CD4-positive, alpha-beta memory T cell (primary cell): ENCODE measurements around the gene GPR65. TPM values are rescaled to one million over a fixed set of nuclear protein-coding genes. Genes with fewer than 3 reads are reported as not detected.

Source experiments
- CTCF ChIA-PET: fragments of 350-600 bp; sonication (Branson Sonifier 250); formaldehyde crosslinking; loops from one replicate; lab custom pipeline; 2021; ENCODE audit warnings: inconsistent platforms; ENCODE audit not compliant: partially characterized antibody; lab: Charles Lee
- POLR2A ChIA-PET: fragments of 350-600 bp; sonication (Branson Sonifier 250); formaldehyde crosslinking; loops from one replicate; lab custom pipeline; 2021; ENCODE audit not compliant: partially characterized antibody; lab: Charles Lee
- DNase-seq, 5 donors: peaks; one replicate each; pipeline versions ENCODE4 v3.0.0 to v3.0.0-alpha.2; 2020 to 2022; ENCODE audit warnings: mixed read lengths in 1 of 5
- H3K27ac ChIP-seq: one replicate; pipeline ENCODE4 v1.7.0; 2013; ENCODE audit warnings: low read depth, low read length
- H3K27me3 ChIP-seq: 2 replicates; pipeline ENCODE4 v1.7.0; 2013; ENCODE audit warnings: mild to moderate bottlenecking, low read length, moderate library complexity; ENCODE audit not compliant: insufficient read depth
- H3K36me3 ChIP-seq: 2 replicates; pipeline ENCODE4 v1.7.0; 2013; ENCODE audit warnings: mild to moderate bottlenecking, low read length, moderate library complexity; ENCODE audit not compliant: insufficient read depth
- H3K4me1 ChIP-seq: 2 replicates; pipeline ENCODE4 v1.7.0; 2013; ENCODE audit warnings: mild to moderate bottlenecking, low read length, moderate library complexity; ENCODE audit not compliant: insufficient read depth
- H3K4me3 ChIP-seq, 2 donors: one replicate each; pipeline ENCODE4 v1.7.0; 2013; ENCODE audit warnings: low read length in 2 of 2, mild to moderate bottlenecking in 1 of 2
- H3K9me3 ChIP-seq, 2 donors: one replicate each; pipeline ENCODE4 v1.7.0; 2013; ENCODE audit warnings: low read length in 2 of 2, control low read depth in 1 of 2; ENCODE audit not compliant: control insufficient read depth in 1 of 2
- H3K27ac Mint-ChIP-seq, 7 donors: one replicate each; pipeline ENCODE4 v1.8.0; 2020 to 2021; ENCODE audit warnings: mixed read lengths in 7 of 7, mild to moderate bottlenecking in 6 of 7, inconsistent platforms in 3 of 7, moderate library complexity in 3 of 7
- H3K27me3 Mint-ChIP-seq, 2 donors: one replicate each; pipeline ENCODE4 v1.8.0; 2020 to 2021; ENCODE audit warnings: mixed read lengths in 2 of 2
- H3K36me3 Mint-ChIP-seq, 2 donors: one replicate each; pipeline ENCODE4 v1.8.0; 2020 to 2021; ENCODE audit warnings: mixed read lengths in 2 of 2, inconsistent platforms in 1 of 2, mild to moderate bottlenecking in 1 of 2
- H3K4me1 Mint-ChIP-seq, 4 donors: one replicate each; pipeline ENCODE4 v1.8.0; 2020 to 2021; ENCODE audit warnings: mixed read lengths in 4 of 4, mild to moderate bottlenecking in 1 of 4
- H3K4me3 Mint-ChIP-seq, 8 donors: one replicate each; pipeline ENCODE4 v1.8.0; 2020 to 2021; ENCODE audit warnings: mixed read lengths in 8 of 8, mild to moderate bottlenecking in 7 of 8, moderate library complexity in 6 of 8, inconsistent platforms in 3 of 8
- H3K9me3 Mint-ChIP-seq, 8 donors: one replicate each; pipeline ENCODE4 v1.8.0; 2020 to 2021; ENCODE audit warnings: mixed read lengths in 8 of 8, mild to moderate bottlenecking in 5 of 8, inconsistent platforms in 3 of 8, moderate library complexity in 1 of 8
- intact Hi-C: fragments of 100-400 bp; cut with micrococcal nuclease; formaldehyde crosslinking; loops from one replicate; pipeline ENCODE4 v1.15.1; 2023
- polyA plus RNA-seq, 2 donors: library from polyadenylated mRNA; unstranded; fragments of 300-500 nt; fragmentation: Illumina TruSeq; gene quantifications; one replicate each; pipeline ENCODE4 v1.2.3, GENCODE V29; 2021
- total RNA-seq, 2 experiments: library from RNA; stranded (reverse); gene quantifications; one replicate each; pipeline ENCODE4 v1.2.3, GENCODE V29; 2021

Gene GPR65
- total and polyA plus RNA-seq, 4 experiments from 2014 or later, result 14.2 to 35.0 (median 20.8) TPM

DNA sequence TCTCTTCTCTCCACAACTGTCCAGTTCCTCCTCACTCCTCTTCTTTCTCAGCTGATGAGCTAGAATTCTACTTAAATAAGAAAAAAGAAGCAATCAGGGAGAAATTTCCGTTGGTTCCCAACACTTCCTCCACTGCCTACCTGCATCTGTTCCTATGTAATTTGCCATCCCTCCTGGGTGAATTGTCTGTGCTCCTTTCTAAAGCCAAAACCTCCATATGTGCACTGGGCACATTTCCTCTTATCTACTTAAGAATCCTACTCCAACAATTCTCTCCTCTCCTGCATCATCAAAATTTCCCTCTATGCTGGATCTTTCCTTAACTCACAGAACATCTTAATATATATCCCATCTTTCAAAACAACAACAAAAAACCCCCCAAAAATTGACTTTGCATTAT lies 35.2 kb downstream of the GPR65 start:
- no peak overlapping the region for H3K4me3 Mint-ChIP-seq
- H3K27ac ChIP-seq, result no peak overlapping the region
- H3K4me1 ChIP-seq, result peaks cover 13% of the 10 kb centered on the region
- no peaks in the 10 kb centered on the region for H3K27me3 ChIP-seq
- ChIA-PET POLR2A (interaction anchor here (1.1 to 2.1 kb wide), 3 partner anchors 10 to 47 kb away, joined by 3 to 9 read pairs (median 3); partner anchors contain the start of gene GALC), CTCF (interaction anchor here (1.6 kb wide), 1 partner anchor 26 kb away, joined by 4 read pairs; no protein-coding TSS in a partner anchor)
- intact Hi-C loops, result no loop called here
- no peaks in the 10 kb centered on the region for H3K36me3 Mint-ChIP-seq
- no peaks in the 10 kb centered on the region for H3K9me3 Mint-ChIP-seq
- H3K27ac Mint-ChIP-seq, result no peak overlapping the region
- no peak for DNase-seq
- peaks cover 15 to 26% (median 22%) of the 10 kb centered on the region in 4 donors for H3K4me1 Mint-ChIP-seq
- no peak overlapping the region for H3K4me3 ChIP-seq
- H3K9me3 ChIP-seq, result no peaks in the 10 kb centered on the region
- H3K36me3 ChIP-seq, result no peaks in the 10 kb centered on the region
- H3K27me3 Mint-ChIP-seq, result no peaks in the 10 kb centered on the region

DNA sequence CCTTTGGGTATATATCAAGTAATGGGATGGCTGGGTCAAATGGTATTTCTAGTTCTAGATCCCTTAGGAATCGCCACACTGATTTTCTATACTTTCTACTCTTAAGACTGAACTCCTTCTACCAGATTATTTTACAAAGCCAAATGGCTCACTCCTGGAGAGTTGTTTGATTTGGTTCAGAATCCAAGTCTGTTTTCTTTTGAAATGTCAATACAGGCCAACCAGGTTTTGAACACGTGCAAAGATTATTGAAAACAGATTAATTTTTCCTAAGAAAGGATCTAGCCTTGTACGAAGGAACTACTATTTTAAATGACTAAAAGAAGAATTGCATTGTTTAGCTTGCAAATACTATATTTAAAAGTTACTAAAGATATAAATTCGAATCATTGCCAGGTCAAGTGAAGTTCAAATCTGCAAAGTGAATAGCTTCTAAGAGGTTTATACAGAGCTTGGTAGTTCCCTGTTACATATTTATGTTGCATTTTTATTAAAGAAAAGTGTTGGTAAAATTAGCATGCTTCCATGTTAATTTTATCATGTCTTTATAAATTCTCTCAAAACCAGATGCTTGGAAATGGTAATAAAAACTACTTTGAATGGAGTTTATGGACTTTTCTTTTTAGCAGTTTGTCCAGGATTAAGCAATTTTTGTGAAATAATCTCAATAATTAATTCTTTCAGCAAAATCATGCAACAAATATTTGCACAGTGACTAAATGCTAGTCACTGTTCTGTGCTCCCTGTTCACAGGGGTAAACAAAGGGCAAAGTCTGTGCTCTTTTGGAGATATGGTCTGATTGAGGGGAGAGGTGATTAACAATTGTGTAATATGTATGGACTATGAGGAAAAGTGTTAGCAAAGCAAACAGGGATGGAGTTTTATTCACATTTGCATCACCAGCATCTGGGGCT lies 38.9 kb downstream of the GPR65 start:
- H3K4me1 Mint-ChIP-seq, result peaks cover 3 to 13% (median 6%) of the 10 kb centered on the region in 4 donors
- Histone ChIP-seq H3K36me3 (no peaks in the 10 kb centered on the region), H3K4me1 (peaks cover 2% of the 10 kb centered on the region), H3K27me3 (no peaks in the 10 kb centered on the region), H3K4me3 (no peak overlapping the region), H3K27ac (no peak overlapping the region), H3K9me3 (no peaks in the 10 kb centered on the region)
- H3K36me3 Mint-ChIP-seq, result peaks cover 0 to 5% of the 10 kb centered on the region in 2 donors
- no peak for DNase-seq
- H3K4me3 Mint-ChIP-seq, result no peak overlapping the region
- no peaks in the 10 kb centered on the region for H3K27me3 Mint-ChIP-seq
- peak overlapping the region in 1 of 7 donors; percentile 15 for H3K27ac Mint-ChIP-seq
- ChIA-PET POLR2A (no interaction called here), CTCF (no interaction called here)
- intact Hi-C loops, result no loop called here
- no peaks in the 10 kb centered on the region for H3K9me3 Mint-ChIP-seq

DNA sequence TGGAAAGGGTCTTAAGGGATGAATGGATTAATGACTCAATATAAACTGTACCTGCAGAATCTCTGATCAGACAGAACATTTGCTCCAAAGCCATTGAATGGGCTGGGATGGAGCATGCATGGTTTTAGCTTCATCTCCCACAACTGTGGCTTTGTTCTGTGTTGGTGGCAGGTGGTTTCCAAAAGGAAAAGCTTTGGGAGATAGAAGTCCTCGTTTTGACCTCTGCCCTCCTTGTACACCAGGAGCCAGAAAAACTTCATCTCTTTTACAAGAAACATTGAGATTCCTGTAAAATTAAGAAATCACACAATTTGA lies 39.5 kb downstream of the GPR65 start:
- no peak overlapping the region for H3K27ac ChIP-seq
- Mint-ChIP-seq H3K27ac (no peak overlapping the region), H3K4me3 (no peak overlapping the region), H3K9me3 (no peaks in the 10 kb centered on the region), H3K36me3 (peaks cover 0 to 5% of the 10 kb centered on the region in 2 donors), H3K27me3 (no peaks in the 10 kb centered on the region), H3K4me1 (peaks cover 0 to 8% (median under 1%) of the 10 kb centered on the region in 4 donors)
- H3K36me3 ChIP-seq, result no peaks in the 10 kb centered on the region
- H3K27me3 ChIP-seq, result no peaks in the 10 kb centered on the region
- intact Hi-C loops, result no loop called here
- CTCF ChIA-PET, result no interaction called here
- no peaks in the 10 kb centered on the region for H3K9me3 ChIP-seq
- H3K4me3 ChIP-seq, result no peak overlapping the region
- no peak for DNase-seq
- no peaks in the 10 kb centered on the region for H3K4me1 ChIP-seq
- POLR2A ChIA-PET, result no interaction called here

DNA sequence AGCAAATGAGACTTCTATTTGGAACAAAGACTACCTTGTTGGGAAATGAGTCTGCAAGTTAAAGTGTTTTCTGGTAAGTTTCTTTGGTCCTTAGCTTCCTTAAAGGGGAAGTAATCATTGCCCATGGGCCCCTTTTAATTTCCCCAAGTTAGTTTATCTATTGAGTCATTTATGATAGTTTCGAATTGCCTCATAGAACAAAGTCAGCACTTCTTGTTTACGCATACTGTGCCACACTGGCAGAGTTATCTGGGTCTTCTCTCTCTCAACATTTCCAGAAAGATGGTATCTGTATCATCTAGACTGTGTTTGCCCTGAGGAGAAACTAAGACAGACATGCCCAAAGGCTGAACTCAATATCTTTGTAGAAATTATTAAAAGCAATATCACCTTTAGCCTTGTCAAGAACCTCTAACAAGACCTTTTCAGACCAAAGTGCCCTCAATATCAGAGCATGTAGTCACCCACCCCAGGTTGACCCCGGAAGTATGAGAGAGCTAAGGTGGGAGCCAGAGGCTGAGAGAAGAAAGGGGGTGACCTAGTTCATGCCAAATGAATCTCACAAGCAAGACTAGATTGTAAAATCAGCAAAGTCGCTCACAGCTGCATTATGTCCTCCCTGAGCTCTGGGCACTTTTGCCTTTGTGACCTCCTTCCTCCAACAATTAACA lies 40.0 kb downstream of the GPR65 start:
- no peak overlapping the region for H3K4me3 Mint-ChIP-seq
- no peak for DNase-seq

DNA sequence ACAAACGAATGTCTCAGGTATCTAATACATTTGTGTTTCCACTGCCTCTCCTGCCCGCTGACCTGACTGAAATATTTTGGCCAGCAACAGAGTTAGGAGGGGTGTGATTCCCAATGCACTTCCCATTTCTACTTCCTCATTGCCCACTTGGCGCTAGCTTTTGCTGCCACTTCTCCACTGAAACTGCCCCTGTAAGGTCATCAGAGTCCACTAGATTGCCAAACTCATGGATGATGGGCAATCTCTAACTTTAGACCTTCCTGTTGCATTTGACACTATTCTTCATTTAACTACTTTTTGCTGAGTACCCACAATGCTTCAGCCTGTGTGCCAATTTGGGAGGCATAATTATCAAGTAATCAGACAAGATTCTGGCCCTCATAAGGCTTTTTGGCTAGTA lies 40.8 kb downstream of the GPR65 start:
- H3K4me3 ChIP-seq, result no peak overlapping the region
- intact Hi-C loops, result no loop called here
- Mint-ChIP-seq H3K4me1 (peaks cover 2 to 15% (median 7%) of the 10 kb centered on the region in 4 donors), H3K36me3 (peaks cover 0 to 5% of the 10 kb centered on the region in 2 donors), H3K9me3 (no peaks in the 10 kb centered on the region), H3K27me3 (no peaks in the 10 kb centered on the region), H3K4me3 (no peak overlapping the region), H3K27ac (peak overlapping the region in 1 of 7 donors; percentile 20)
- ChIA-PET POLR2A (no interaction called here), CTCF (no interaction called here)
- DNase-seq, result no peak
- H3K27ac ChIP-seq, result no peak overlapping the region
- H3K4me1 ChIP-seq, result peaks cover 7% of the 10 kb centered on the region
- H3K9me3 ChIP-seq, result no peaks in the 10 kb centered on the region
- H3K27me3 ChIP-seq, result no peaks in the 10 kb centered on the region
- no peaks in the 10 kb centered on the region for H3K36me3 ChIP-seq

More for the DNA sequence above, 40.0 kb downstream of the GPR65 start:
- H3K4me3 ChIP-seq, result no peak overlapping the region
- Mint-ChIP-seq H3K9me3 (no peaks in the 10 kb centered on the region), H3K27ac (peak overlapping the region in 5 of 7 donors; percentile 6 to 65 (median 50)), H3K36me3 (peaks cover 0 to 5% of the 10 kb centered on the region in 2 donors), H3K4me1 (peaks cover 0 to 8% (median under 1%) of the 10 kb centered on the region in 4 donors), H3K27me3 (no peaks in the 10 kb centered on the region)
- H3K27me3 ChIP-seq, result no peaks in the 10 kb centered on the region
- ChIA-PET POLR2A (no interaction called here), CTCF (no interaction called here)
- peaks cover under 1% of the 10 kb centered on the region for H3K4me1 ChIP-seq
- H3K9me3 ChIP-seq, result no peaks in the 10 kb centered on the region
- H3K27ac ChIP-seq, result no peak overlapping the region
- intact Hi-C loops, result no loop called here
- no peaks in the 10 kb centered on the region for H3K36me3 ChIP-seq

DNA sequence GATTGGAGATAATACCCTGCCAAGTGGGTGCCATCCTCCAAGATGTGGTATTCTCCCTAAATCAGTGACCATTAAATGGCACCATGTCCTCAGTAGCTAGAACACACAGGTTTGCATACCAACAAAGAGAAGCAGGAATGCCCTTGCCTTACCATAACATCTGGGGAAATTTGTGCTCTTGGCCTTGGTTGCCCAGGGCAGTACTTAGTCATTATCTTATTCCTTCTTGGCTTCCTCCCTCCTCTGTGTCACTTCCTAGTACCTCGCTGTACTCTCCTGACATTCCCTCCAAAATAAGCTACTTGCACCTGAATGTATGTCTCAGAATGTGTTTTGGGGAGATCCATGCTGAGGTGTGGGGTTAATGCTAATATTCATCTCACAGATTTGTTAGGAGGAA lies 43.4 kb downstream of the GPR65 start:
- H3K4me3 ChIP-seq, result no peak overlapping the region
- no peaks in the 10 kb centered on the region for H3K27me3 ChIP-seq
- H3K27ac ChIP-seq, result no peak overlapping the region
- Mint-ChIP-seq H3K4me3 (no peak overlapping the region), H3K27ac (peak overlapping the region in 1 of 7 donors; percentile 19), H3K9me3 (peaks cover 0 to 8% (median 1%) of the 10 kb centered on the region in 8 donors), H3K27me3 (no peaks in the 10 kb centered on the region), H3K4me1 (peaks cover 3 to 18% (median 8%) of the 10 kb centered on the region in 4 donors), H3K36me3 (peaks cover 0 to 12% of the 10 kb centered on the region in 2 donors)
- CTCF ChIA-PET, result interaction anchor here (1.6 kb wide), 1 partner anchor 19 kb away, joined by 3 read pairs; no protein-coding TSS in a partner anchor
- DNase-seq, result no peak
- H3K9me3 ChIP-seq, result no peaks in the 10 kb centered on the region
- H3K4me1 ChIP-seq, result peaks cover 7% of the 10 kb centered on the region
- intact Hi-C loops, result no loop called here
- POLR2A ChIA-PET, result no interaction called here
- H3K36me3 ChIP-seq, result no peaks in the 10 kb centered on the region

DNA sequence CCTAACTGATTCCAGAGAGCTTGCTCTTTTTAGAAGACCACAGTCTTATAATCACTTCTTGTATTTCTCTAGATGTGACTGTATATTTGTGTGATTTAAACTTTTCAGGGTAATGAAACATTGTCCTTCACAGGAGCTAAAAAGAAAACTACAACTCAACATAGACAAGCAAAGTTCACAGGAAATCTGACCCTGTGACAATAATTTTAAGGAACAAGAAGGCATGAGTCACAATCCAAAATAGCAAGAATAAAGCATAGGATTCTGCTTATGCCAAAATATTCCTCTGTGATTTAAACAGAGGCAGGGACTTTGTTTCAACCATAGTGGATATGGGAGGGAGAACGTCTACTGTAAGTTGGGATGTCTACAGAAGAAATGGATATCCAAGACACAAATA lies 44.3 kb downstream of the GPR65 start:
- no peaks in the 10 kb centered on the region for H3K27me3 ChIP-seq
- ChIA-PET CTCF (interaction anchor here (1.6 kb wide), 1 partner anchor 19 kb away, joined by 3 read pairs; no protein-coding TSS in a partner anchor), POLR2A (interaction anchor here (1.2 to 1.4 kb wide), 2 partner anchors 43 to 56 kb away, joined by 3 to 5 read pairs; partner anchors contain the start of gene GALC)
- peaks cover 7% of the 10 kb centered on the region for H3K4me1 ChIP-seq
- H3K27ac ChIP-seq, result no peak overlapping the region
- no peaks in the 10 kb centered on the region for H3K9me3 ChIP-seq
- H3K36me3 ChIP-seq, result no peaks in the 10 kb centered on the region
- H3K4me1 Mint-ChIP-seq, result peaks cover 3 to 15% (median 8%) of the 10 kb centered on the region in 4 donors
- H3K9me3 Mint-ChIP-seq, result peaks cover 0 to 12% (median 2%) of the 10 kb centered on the region in 8 donors
- H3K36me3 Mint-ChIP-seq, result peaks cover 0 to 16% of the 10 kb centered on the region in 2 donors
- no peak for DNase-seq
- H3K4me3 Mint-ChIP-seq, result no peak overlapping the region
- H3K4me3 ChIP-seq, result no peak overlapping the region
- no peaks in the 10 kb centered on the region for H3K27me3 Mint-ChIP-seq
- intact Hi-C loops, result no loop called here
- H3K27ac Mint-ChIP-seq, result no peak overlapping the region
